A549 treated with ZK216348 at 1 μM for 4 hours (cell line): Measurements from ENCODE around the gene CACNB4. TPM values are rescaled to one million over a fixed set of nuclear protein-coding genes. Genes with fewer than 3 reads are reported as not detected.

Experiments used
- total RNA-seq: library from RNA; stranded (reverse); fragments of 200-300 nt; extraction: Qiagen RNA extraction; gene quantifications from 5 replicates; pipeline ENCODE4 v1.2.3, GENCODE V29; 2022; ENCODE audit warnings: low read depth

The CACNB4 gene
- total RNA-seq = 0.06 to 0.16 TPM (median 0.07 TPM) in 3 of 5 replicates, not detected in the others

GRCh38 chr2:152098496-152099366, at the start of gene CACNB4:
TSS of gene CACNB4 (minus strand) at chr2:152099044.

GRCh38 chr2:151828143-151828889, 270.5 kb downstream of the CACNB4 start, which contains the start of gene ARL5A:
TSS of gene ARL5A (minus strand) at chr2:151828421. CDS start at chr2:151828176, 245 bp downstream.

Other genes starting within 250 kb of the CACNB4 start
- 6.9 to 11.4 TPM (median 9.6 TPM) in 5 replicates for gene STAM2, start 76.7 kb upstream of the CACNB4 start, total RNA-seq
- 19.0 to 32.7 TPM (median 30.5 TPM) in 5 replicates for gene FMNL2, start 236.1 kb upstream of the CACNB4 start, total RNA-seq